Stimulated activated CD8-positive, alpha-beta memory T cell treated with anti-CD3 and anti-CD28 coated beads, Interleukin-7, amount 100 ng/mL, for 24 hours (primary cell): Measurements from ENCODE around the gene DEFB132.
"Not testable (repeated sequence)": the region's sequence is repeated elsewhere in the genome, so short reads cannot be mapped to it uniquely, and the experiment has no call there.

ENCODE experiments used
- DNase-seq: peaks from one replicate; pipeline ENCODE4 v3.0.0-alpha.2; 2020; ENCODE audit warnings: low read depth

The DEFB132 gene

DNA sequence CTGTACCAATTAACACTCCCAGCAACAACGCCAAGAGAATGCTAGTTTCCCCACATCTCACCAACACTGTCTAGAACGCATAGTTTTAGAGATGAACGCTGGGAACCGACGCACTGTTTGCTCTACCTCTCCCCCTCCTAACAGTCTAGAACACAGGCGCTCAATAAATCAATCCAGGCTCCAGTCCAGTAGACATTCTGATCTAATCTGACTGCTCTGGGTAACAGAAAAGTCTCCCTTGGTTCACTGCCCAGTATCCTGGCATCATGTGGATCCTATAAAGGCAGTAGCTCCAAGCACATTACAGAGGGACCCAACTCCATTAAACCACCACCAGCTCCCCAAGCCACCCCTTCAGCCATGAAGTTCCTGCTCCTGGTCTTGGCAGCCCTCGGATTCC lies at the start of gene DEFB132:
Gene DEFB132, plus strand, starts transcription at position 306 of the 400 bp plus-strand sequence. Its CDS starts 55 bp downstream, at position 361.
- DNase-seq: no peak

DNA sequence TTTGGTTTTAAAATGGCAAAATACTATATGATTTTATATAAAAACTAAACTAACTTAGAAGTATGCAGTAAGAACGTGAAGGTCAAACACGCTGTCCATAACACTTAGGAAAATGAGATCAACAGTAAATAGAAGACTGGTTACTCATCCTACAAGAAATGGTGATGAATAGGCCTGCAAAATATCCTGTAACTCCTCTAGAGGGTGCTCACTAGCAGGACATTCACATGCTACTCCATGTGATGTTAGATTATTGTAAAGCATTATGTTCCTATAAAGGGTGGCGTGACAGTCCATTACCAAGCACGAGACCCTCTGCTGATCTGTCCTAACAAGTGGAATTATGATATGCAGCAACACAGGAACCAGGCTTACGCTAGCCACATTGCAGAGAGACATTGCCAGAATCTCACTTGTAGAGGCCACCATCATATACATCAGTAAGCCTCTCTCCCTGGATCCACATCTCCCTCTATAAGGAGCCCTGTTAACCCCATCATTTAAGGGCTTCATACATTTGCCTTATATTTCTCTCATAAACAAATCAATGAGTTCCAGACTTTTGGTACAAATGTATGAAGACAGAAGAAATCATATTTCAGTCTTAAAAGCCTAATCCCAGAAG lies 48.5 kb upstream of the DEFB132 start:
- DNase-seq: no peak

DNA sequence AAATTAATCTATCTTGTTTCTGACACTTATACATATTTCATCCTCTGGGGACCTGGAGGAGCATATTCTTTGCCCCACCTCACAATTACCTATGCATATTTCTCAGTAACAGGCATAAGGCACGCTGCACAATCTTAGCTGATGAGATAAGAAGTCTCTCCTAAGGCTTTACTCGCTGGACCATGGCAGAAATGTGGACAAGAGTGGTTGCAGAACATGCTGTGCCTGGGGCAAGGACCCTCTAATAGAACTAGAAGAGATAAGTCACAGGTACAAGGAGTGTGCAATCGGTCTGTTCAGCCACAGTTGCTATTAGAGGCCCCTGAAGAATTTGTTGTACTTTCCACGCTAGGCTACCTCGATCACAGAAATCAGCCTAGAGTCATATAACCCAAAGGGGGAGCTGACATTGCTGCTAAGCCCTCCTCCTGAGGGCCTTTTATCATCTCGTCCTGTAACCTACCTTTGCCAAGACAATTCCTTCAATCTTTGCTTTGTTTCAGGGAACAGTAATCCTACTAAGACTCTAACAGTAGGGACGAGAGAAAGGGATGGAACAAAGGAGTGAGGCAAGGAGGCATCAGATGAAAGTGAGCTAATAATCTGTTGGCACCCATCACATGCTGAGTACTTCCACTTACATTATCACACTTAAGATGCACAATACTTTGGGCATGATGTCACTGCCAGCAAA lies 46.6 kb upstream of the DEFB132 start:
- no peak for DNase-seq

DNA sequence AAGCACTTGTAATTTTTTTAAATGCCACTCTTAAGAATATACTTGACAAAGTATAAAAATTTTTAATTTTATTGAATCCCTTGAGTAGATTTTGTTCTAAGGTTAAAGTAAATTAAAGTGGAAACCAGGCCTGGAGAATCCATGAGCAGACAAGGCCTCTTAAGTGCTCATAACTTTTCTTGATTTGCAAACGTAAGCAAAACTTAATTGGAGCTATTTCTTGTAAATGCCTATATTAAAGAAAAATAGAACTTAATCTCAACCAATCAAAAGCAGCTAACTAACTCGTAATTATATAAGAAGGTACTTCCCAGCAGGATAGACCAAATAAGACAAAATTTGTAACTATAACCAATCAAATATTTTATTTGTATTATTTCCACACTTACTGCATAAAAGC lies 43.1 kb upstream of the DEFB132 start:
- DNase-seq: no peak

GRCh38 chr20:215796-216195 lies 41.7 kb upstream of the DEFB132 start:
- no peak for DNase-seq

DNA sequence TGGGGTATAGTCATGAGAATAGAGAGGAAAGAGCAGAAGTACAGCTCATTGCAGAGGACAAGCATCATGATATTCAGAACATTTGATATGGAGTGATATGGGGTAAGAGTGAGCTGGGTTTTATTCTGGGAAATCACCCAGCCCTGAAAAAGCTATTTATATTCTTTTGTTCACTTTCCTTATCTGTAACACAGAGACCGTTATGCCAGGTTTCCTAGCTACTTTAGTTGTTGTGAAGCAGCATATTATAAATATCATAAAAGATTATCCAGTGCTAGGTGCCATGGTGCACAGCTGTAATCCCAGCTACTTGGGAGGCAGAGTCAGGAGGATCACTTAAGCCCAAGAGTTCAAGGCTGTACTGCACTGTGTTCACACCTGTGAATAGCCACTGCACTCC lies 40.3 kb upstream of the DEFB132 start:
- no peak for DNase-seq

GRCh38 chr20:219290-220115 lies 38.0 kb upstream of the DEFB132 start:
- DNase-seq: no peak

GRCh38 chr20:221258-221830 lies 36.2 kb upstream of the DEFB132 start:
- no peak for DNase-seq

GRCh38 chr20:225879-226278 lies 31.6 kb upstream of the DEFB132 start:
- DNase-seq: not testable (repeated sequence)

GRCh38 chr20:226958-227357 lies 30.6 kb upstream of the DEFB132 start, which contains the start of gene DEFB129:
Gene DEFB129, plus strand, starts transcription at chr20:227258. Its CDS starts 31 bp downstream, at chr20:227289.
- DNase-seq: no peak

DNA sequence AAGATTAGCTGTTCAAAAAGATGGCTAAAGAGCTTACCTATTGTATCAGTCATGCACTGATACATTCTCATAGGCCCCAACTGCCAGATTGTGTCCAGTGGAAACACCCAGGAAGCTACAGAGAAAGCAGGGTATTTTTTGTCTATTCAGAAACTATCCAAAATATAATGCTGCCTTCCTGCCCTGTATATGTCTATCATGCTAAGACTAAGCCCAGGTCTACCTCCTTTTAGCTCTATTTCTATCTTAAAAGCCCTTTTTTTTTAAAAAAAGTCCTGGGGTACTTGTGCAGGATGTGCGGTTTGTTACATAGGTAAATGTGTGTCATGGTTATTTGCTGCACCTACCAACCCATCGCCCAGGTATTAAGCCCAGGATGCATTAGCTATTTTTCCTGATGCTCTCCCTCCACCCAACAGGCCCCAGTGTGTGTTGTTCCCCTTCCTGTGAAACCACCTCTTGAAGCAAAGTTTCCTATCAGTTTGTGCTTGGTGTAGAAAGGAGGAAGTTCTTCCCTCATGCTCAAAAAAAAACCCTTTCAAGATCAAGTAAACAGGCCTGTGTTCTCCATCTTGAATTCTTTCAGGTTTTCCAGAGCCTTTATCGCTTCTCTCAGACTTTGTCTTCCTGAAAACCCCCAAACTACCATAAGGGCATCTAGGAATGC lies 30.0 kb upstream of the DEFB132 start:
- no peak for DNase-seq

GRCh38 chr20:235891-236290 lies 21.6 kb upstream of the DEFB132 start:
- no peak for DNase-seq

GRCh38 chr20:237489-237888 lies 20.0 kb upstream of the DEFB132 start:
- DNase-seq: no peak

DNA sequence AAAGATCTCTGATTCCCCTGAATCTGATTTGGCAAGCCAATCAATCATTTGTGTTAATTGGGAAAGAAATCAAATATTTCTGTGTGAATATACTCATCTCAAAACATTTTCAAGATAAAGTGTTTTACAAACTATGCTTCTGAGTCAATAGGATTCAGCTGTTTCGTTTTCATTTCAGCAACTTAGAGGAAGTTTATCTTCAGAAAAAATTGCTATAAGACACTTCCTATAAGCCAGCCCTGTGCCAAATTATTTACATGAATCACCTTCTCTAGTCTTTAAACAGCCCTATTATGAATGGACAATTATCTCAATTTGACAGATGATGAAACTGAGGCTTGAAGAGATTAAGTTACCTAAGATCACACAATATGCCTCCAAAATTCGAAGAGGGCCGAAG lies 19.6 kb upstream of the DEFB132 start:
- DNase-seq: no peak

DNA sequence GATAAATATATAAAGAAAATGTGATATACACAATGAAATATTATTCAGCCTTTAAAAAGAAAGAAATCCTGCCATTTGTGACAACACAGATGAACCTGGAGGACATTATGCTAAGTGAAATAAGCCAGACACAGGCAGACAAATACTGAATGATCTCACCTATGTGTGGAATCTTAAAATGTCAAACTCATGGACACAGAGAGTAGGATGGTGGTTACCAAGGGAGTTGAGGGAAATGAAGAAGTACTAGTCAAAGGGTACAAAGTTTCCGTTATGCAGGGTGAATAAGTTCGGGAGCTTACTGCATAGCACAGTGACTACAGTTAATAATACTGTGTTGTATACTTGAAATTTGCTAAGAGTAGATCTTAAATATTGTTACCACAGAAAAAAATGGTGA lies 14.6 kb upstream of the DEFB132 start:
- DNase-seq: no peak

DNA sequence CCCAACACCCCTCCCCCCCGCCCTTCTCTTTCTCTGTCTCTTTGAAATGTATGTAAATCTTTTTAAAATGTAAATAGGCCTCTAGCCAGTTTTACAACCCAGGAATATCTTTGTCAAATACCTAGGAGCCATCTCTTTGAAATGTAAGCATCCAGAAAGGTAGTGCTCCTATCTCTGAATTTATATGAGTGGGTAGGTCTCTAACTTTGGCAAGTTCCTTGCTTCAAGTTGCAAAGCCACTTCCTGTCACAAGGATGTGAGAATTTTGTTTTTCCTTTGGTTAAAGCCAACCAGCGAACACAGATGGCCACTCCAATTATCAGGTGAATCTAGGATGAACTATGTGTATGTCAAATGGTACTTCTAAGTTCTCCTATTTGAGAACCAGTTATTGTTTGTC lies 6.2 kb upstream of the DEFB132 start:
- DNase-seq: no peak

DNA sequence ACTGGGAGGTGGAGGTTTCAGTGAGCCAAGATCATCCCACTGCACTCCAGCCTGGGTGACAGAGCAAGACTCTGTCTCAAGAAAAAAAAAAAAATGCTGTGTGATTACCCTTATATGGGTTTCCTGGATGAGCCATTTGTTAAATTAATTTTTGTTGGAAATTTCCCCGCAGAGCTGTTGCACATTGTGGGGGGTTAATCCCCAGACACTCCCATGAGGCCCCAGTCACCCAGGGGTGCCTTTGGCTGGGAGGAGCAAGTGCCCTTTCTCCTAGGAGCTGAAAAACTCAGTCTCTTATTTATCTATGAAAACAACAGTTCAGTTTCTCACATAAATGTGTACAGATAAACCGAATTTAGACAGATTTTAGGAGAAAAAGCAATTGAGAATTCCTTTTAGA lies 4.7 kb upstream of the DEFB132 start:
- no peak for DNase-seq

DNA sequence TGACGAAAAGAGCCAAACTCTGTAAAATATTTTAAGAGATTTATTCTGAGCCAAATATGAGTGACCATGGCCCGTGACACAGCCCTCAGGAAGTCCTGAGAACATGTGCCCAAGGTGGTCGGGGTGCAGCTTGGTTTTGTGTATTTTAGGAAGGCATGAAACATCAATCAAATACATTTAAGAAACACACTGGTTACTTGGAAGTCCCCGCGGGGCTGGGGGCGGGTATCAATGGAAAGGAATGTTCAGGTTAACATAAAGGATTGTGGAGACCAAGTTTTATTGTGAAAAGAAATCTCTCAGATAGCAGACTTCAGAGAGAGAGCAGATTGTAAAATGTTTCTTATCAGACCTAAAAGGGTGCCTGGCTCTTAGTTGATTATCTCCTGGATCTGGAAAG lies 4.1 kb upstream of the DEFB132 start:
- DNase-seq: not testable (repeated sequence)

DNA sequence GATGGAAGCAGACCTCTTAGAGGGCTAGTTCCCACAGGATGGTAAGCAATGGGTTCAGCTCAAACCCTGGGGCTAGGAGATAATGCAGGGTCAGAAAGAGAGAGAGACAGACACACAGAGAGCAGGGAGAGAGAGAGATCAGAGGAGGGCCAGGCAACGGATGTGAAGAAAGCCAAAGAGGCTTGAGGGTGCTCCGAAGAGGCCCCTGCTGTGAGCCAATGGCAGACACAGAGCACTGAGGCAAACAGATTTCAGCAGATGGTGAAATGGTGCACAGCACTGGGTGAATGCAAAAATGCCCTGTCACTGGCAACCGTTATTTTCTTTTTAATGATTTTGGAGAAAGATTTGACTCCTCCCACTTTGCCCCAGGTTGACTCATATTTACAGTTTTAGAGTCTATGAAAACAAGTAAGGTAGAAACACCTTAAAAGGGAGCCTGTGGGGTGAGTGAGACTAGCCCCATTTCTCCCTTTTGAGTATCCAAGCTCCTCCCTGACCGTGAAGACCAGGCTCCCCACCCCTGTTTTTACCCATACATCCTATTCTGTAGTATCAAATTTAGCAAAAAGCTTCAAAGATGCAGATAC lies 840 bp downstream of the DEFB132 start:
- DNase-seq: no peak

GRCh38 chr20:258963-259362 lies 1.4 kb downstream of the DEFB132 start:
- no peak for DNase-seq

GRCh38 chr20:259981-260380 lies 2.5 kb downstream of the DEFB132 start:
- DNase-seq: no peak

DNA sequence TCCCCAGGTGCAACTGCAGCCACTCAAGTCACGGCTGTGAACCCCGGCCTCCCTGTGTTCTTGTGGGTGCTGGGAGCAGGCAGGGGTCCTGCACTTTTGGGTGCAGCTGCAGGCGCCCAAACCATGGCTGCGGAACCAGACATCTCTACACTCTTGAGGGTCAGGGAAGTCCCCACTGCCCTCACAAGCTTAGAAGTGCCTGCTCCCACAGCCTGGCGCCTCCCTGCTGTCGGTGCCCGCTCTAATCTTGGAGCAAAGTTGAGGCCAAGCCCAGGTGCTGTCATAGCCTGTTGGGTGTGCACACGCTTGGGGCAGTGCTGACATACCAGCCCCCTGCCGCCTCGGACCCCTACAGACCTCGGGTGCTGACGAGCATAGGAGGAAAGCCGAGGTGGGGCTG lies 6.2 kb downstream of the DEFB132 start:
- no peak for DNase-seq
